DND-41 (cell line): ENCODE measurements around the gene THRSP.

Experiments
- CTCF ChIP-seq: IDR thresholded peaks from 2 replicates; pipeline ENCODE4 v1.5.1; 2012; ENCODE audit warnings: borderline replicate concordance, low read length, moderate library complexity, mild to moderate bottlenecking; ENCODE audit not compliant: poor library complexity, severe bottlenecking; ENCODE audit errors: extremely low read depth
- EZH2 ChIP-seq: IDR thresholded peaks from 3 replicates; pipeline ENCODE4 v1.6.1; 2012; ENCODE audit warnings: borderline replicate concordance, low read depth, mild to moderate bottlenecking, moderate library complexity, low read length, inconsistent platforms; ENCODE audit not compliant: severe bottlenecking

GRCh38 chr11:78111298-78111697 lies 47.6 kb downstream of the THRSP start:
- TF ChIP-seq CTCF (no peak), EZH2 (no peak)
